GM12872 (cell line): ENCODE data around the gene ERLEC1.
A peak's percentile ranks its signal among the peaks of the same experiment; 100 is the strongest.

Source experiments
- TF ChIP-seq, protein P1 (sequence below): IDR thresholded peaks from 3 replicates; pipeline ENCODE4 v1.5.1; 2011; ENCODE audit warnings: low read depth, mild to moderate bottlenecking, low read length, moderate library complexity; ENCODE audit not compliant: insufficient read depth

ERLEC1 gene

DNA sequence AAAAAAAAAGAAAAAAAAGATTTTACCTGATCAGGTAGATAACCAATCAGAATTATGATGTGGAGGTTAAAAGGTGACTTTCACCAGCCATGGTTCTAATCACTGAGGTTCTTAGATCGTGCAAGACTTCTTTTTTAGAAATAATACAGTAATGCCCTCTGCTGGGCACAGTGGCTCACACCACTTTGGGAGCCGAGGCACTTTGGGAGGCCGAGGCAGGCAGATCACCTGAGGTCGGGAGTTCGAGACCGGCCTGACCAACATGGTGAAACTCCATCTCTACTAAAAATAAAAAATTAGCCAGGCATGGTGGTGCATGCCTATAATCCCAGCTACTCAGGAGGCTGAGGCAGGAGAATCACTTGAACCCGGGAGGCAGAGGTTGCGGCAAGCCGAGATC, 36.8 kb downstream of the ERLEC1 start:
- TF ChIP-seq, protein P1, sequence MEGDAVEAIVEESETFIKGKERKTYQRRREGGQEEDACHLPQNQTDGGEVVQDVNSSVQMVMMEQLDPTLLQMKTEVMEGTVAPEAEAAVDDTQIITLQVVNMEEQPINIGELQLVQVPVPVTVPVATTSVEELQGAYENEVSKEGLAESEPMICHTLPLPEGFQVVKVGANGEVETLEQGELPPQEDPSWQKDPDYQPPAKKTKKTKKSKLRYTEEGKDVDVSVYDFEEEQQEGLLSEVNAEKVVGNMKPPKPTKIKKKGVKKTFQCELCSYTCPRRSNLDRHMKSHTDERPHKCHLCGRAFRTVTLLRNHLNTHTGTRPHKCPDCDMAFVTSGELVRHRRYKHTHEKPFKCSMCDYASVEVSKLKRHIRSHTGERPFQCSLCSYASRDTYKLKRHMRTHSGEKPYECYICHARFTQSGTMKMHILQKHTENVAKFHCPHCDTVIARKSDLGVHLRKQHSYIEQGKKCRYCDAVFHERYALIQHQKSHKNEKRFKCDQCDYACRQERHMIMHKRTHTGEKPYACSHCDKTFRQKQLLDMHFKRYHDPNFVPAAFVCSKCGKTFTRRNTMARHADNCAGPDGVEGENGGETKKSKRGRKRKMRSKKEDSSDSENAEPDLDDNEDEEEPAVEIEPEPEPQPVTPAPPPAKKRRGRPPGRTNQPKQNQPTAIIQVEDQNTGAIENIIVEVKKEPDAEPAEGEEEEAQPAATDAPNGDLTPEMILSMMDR: peak; percentile 24; the same call in 1 of the 3 replicates

DNA sequence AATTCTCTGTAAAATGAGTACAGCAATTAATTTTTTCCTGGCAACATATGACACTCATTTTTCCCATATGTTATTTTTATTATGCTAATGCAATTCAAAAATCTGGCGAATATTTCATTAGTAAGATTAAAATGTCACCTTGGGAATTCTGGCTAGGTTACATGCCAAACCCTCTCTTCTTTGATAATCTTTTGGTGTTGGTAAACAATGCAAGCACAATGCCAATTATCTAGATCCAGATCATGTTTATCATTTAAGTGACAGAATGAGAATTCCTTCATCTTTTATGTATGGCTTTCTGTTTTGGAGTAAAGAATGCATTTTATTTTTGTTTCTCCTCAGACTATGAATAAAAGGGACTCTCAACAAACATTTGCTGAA, 39.2 kb downstream of the ERLEC1 start:
- TF ChIP-seq, protein P1: no peak

DNA sequence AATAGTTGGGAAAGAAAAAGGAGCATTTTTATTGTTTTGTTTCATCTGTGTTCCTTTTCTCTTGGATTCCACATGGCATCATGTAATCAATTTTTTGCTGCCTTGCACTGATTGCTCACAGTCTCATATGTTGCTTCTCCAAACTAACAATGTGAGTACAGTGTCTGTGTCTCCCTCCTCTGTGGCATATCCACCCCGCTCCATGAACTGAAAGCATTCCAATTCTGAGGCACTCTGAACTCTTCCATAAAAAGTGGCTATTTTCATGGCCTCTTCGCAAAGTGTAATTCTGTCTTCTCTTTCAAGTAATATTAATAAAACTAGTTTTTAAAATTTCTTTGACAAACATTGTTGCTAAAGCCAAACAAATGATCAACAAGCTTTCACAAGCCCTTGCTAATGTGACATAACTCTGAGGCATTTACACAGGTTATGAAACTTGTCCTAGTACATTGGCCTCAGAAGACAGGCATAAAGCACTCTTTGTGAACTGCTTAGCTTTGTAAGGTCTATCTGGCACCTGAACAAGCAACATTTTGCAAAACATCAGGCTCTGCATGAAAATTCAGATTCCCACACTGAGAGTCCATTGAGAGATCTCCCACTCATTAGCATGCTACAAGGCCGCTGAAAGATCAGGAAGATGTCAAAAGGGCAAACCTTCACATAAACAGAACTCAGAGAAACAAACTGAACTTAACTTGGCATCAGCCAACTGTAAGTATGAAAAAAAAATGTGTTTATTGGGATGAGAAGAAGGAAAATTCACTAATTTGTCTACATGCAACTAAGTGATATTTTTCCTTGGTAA, 39.9 kb downstream of the ERLEC1 start:
- TF ChIP-seq, protein P1: no peak

DNA sequence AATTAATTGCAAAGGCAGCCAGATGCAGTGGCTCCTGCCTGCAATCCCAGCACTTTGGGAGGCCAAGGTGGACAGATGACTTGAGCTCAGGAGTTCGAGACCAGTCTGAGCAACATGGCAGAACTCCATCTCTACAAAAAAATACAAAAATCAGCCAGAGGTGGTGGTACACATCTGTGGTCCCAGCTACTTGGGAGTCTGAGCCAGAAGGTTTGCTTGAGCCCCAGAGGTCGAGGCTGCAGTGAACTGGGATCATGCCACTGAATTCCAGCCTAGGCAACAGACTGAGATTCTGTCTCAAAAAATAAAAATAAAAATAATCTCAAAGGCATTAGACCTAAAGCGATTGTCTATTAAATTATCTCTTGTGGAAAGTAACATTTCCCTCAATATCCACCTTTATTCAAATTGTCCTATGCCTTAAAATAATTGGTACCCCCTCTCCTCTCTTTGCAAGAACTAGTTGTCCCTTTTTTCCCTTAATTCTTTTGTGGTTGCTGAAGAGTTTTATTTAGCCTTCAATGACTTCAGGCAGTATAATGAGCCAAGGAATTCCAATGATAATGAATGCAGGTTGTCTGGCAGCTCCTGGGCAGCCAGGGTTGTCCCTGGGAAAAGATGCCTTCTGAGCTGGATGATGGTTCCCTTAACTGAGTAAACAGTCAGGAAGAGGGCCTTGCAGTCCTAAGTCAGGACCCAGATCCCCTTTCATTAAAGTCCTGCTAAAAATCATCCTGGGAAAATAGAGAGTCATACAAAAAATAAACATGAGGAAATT, 40.7 kb downstream of the ERLEC1 start:
- TF ChIP-seq, protein P1: no peak

DNA sequence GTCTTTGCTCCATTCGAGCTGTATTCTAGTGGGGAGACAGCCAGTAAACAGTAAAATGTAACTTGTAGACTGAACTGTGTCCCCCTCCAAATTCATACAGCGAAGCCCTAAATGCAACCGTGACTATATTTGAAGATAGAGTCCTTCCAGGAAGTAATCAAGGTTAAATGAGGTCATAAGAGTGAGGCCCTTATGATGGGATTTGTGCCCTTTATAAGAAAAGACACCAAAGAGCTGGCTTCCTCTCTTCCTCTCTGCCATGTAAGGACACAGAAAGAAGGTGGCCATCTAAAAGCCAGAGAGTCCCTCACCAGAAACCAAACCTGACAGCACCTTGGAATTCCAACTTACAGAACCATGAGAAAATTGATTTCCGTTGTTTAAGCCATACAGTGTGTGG, 41.5 kb downstream of the ERLEC1 start:
- TF ChIP-seq, protein P1: no peak

DNA sequence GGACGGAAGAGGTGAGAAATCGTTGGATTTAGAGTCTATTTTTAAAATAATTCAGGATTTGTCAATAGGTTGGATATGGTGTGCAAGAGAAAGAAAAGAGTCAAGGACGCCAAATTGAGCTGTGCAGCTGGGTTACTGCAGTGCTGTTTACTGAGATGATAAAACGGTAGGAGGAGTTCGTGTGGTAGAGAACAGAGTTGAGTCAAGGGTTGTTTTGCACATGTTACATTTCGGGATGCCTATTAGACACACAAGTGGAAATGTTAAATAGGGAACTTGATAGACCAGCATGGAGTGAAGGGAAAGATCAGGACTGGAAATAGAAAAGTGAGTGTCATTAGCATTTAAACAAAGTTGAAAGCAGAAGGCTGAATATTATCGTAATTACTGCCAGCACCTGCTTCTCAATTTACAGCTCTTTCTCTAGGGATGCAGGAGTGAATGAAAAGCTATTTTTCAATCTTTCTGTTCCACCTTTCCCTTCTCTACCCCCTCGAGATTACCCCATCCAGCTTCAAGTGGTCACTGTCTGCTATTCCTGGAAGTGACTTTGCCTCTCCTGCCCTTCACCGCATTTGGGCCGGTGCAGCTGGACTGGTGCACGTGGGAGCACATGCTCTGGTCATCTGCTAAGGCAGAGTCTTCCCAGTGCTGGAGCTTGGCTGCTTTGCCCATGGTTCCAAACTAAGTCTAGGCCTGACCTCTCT, 42.6 kb downstream of the ERLEC1 start:
- TF ChIP-seq, protein P1: no peak

DNA sequence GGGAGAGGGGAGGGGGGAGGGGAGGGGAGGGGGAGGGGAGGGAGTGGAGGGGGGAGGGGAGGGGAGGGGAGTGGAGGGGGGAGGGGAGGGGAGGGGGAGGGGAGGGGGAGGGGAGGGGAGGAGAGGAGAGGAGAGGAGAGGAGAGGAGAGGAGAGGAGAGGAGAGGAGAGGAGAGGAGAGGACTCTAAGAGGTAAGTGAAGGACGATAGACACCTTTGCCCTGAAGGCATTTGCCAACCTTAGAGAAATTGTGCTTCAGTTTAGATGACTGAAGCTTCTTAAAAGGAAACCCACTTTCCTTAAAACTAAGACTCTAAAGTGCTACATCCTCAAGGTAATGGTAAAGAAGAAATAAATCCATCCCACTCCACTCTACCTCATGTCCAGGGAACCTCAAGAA, 53.7 kb downstream of the ERLEC1 start:
- TF ChIP-seq, protein P1: no peak
